ENCODE results near the gene DSCAM.

GRCh38 chr21:40242586-40243265, 604.2 kb downstream of the DSCAM start:
- TF ChIP-seq, protein P1, sequence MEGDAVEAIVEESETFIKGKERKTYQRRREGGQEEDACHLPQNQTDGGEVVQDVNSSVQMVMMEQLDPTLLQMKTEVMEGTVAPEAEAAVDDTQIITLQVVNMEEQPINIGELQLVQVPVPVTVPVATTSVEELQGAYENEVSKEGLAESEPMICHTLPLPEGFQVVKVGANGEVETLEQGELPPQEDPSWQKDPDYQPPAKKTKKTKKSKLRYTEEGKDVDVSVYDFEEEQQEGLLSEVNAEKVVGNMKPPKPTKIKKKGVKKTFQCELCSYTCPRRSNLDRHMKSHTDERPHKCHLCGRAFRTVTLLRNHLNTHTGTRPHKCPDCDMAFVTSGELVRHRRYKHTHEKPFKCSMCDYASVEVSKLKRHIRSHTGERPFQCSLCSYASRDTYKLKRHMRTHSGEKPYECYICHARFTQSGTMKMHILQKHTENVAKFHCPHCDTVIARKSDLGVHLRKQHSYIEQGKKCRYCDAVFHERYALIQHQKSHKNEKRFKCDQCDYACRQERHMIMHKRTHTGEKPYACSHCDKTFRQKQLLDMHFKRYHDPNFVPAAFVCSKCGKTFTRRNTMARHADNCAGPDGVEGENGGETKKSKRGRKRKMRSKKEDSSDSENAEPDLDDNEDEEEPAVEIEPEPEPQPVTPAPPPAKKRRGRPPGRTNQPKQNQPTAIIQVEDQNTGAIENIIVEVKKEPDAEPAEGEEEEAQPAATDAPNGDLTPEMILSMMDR (conservative IDR thresholded peaks at IDR 0.05 in 1 of 2, IDR thresholded peaks at IDR 0.05 in 1 of 2; ENCODE audit: low read depth in 1 of 2, low read length in 2 of 2): no peak
- TF ChIP-seq EZH2 (IDR thresholded peaks at IDR 0.05; ENCODE audit: low read length, missing control alignments): no peak
